Ishikawa (cell line): ENCODE data around the gene ANKRD28.

Experiments
- CEBPB ChIP-seq: IDR thresholded peaks from 2 replicates; pipeline ENCODE4 v1.6.1; 2012
- CREB1 ChIP-seq: IDR thresholded peaks from 2 replicates; pipeline ENCODE4 v1.6.1; 2012; ENCODE audit warnings: low read depth
- EP300 ChIP-seq: IDR thresholded peaks from 2 replicates; pipeline ENCODE4 v1.6.1; 2012; ENCODE audit warnings: borderline replicate concordance
- FOXM1 ChIP-seq: IDR thresholded peaks from 2 replicates; pipeline ENCODE4 v1.6.1; 2012; ENCODE audit warnings: low read depth, borderline replicate concordance
- TAF1 ChIP-seq: IDR thresholded peaks from 2 replicates; pipeline ENCODE4 v1.6.1; 2012; ENCODE audit warnings: low read depth, mild to moderate bottlenecking
- TCF12 ChIP-seq: IDR thresholded peaks from 2 replicates; pipeline ENCODE4 v1.6.1; 2012; ENCODE audit warnings: low read depth
- TEAD4 ChIP-seq: IDR thresholded peaks from 2 replicates; pipeline ENCODE4 v1.6.1; 2012
- USF1 ChIP-seq: IDR thresholded peaks from 2 replicates; pipeline ENCODE4 v1.6.1; 2012
- YY1 ChIP-seq: IDR thresholded peaks from 2 replicates; pipeline ENCODE4 v1.6.1; 2012; ENCODE audit warnings: low read depth
- ZBTB7A ChIP-seq: IDR thresholded peaks from 2 replicates; pipeline ENCODE4 v1.6.1; 2012; ENCODE audit warnings: low read depth

- TF ChIP-seq FOXM1: no peak
- no peak for TF ChIP-seq EP300
- TF ChIP-seq TAF1: no peak
- TF ChIP-seq CREB1: no peak
- TF ChIP-seq TEAD4: no peak
- TF ChIP-seq CEBPB: no peak
- TF ChIP-seq YY1: no peak
- TF ChIP-seq USF1: no peak
- TF ChIP-seq ZBTB7A: no peak
- no peak for TF ChIP-seq TCF12
Observed at GRCh38 chr3:15667484-15667883, 130.3 kb downstream of the ANKRD28 start.
